GM19238 (cell line): Measurements from ENCODE around the gene KCND3.

Source experiments
- DNase-seq: peaks from one replicate; pipeline ENCODE4 v3.0.0; 2011; ENCODE audit warnings: low spot score; ENCODE audit not compliant: insufficient read length

KCND3 gene

GRCh38 chr1:111920221-111921024 is 69.0 kb downstream of the KCND3 start:
- DNase-seq: no peak

DNA sequence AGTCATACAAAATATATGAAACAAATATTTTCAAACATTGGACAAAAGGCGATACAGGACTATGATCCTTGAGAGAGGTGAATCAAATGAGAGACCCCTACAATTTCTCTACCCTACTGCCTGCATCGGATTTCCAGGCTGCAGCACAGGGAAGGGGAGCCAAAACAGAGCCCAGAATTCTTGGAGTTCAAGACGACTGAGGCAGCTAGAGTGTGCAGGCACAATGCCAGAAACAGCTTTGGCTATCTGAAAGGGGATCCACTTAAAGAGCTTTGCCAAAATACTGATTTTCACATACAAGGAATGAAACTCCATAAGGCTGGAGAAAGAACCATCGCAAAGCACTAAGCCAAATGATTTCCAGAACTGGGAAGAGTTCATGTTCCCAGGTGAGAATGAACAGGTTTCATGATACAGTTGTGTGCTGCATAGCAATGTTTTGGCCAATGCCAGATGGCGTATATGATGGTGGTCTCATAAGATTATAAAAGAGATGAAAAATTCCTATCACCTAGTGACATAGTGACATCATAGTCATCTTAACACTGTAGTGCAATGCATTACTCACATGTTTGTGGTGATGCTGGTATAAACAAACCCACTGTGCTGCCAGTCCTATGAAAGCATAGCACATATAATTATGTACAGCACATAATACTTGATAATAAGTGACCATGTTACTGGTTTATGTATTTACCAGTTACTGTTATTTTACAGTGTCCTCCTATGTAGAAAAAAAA is 77.5 kb downstream of the KCND3 start:
- no peak for DNase-seq

DNA sequence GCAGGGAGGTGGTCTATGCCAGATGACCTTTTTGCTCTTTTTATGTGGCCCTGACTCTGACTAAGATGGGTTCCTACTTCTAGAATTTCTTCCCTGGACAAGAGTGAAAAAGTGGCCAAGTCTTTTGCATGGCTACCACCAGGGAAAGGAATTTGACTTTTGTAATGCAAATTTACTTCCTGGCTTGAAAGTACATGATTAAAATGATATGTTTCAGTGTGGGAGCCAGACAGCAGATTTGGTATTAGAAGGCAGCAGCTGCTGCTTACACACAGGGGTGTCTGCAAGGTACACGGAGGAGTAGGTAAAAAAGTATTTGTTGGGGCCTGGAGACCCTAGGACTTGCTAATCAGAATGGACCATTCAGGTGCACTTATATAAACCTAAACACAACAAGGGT is 78.4 kb downstream of the KCND3 start:
- DNase-seq: no peak

DNA sequence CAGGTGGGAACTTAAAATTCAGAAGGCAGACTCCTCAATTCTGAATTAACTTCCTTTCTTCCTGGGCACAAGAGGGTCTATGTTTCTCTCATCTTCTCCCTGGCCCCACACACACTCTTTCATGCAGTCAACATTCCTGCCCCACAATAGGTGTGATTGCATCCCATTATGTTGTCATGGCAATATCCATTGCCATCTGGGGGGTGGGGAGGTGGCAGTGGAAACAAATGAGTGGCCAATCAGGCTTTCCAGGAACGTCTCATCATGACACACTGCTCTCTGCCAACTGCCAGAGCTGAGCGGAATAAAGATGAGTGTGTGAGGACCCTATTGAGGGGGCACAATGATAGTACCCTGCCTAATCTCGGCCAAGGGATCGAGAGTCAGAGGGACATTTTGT is 80.4 kb downstream of the KCND3 start:
- no peak for DNase-seq

- no peak for DNase-seq
Observed at GRCh38 chr1:111908011-111908621, 81.4 kb downstream of the KCND3 start.

GRCh38 chr1:111907321-111907720 is 82.1 kb downstream of the KCND3 start:
- no peak for DNase-seq

GRCh38 chr1:111906816-111907215 is 82.7 kb downstream of the KCND3 start:
- DNase-seq: no peak

GRCh38 chr1:111906111-111906510 is 83.4 kb downstream of the KCND3 start:
- no peak for DNase-seq

DNA sequence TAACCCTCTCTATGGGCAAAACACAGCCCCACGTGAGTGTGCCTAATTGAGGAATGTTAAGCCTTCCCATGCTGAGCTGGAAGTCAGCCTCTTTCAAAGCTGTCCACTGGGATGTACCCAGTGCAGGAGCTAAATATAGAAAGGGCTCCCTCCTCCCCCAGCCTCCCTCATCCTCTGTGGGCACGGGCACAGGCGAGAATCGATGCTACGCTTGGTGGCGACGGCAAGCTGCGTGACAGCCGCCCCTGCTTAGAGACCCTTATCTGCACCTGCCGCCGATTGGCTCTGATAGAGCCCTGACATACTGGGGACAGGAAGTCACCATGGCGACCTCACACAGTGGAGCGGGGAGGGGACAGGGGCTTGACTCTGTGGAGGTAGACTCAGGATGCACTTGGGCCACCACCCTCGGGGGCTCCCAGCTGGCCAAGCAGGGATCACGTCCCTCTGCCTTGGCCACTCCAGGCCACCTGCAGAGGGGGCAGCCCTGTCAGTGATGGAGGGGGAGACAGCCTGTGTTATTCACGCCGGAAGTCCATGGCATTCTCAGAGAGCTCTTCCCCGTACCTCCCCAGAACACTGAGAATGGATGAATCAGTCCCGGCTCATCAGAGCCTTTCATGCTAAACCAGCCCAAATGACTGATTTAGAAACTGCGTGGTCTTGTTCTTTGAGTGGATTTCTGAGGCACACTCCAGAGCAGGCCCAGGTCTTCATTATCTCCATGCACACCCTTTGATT is 84.8 kb downstream of the KCND3 start:
- no peak for DNase-seq

- no peak for DNase-seq
Observed at GRCh38 chr1:111903871-111904449, 85.5 kb downstream of the KCND3 start.

DNA sequence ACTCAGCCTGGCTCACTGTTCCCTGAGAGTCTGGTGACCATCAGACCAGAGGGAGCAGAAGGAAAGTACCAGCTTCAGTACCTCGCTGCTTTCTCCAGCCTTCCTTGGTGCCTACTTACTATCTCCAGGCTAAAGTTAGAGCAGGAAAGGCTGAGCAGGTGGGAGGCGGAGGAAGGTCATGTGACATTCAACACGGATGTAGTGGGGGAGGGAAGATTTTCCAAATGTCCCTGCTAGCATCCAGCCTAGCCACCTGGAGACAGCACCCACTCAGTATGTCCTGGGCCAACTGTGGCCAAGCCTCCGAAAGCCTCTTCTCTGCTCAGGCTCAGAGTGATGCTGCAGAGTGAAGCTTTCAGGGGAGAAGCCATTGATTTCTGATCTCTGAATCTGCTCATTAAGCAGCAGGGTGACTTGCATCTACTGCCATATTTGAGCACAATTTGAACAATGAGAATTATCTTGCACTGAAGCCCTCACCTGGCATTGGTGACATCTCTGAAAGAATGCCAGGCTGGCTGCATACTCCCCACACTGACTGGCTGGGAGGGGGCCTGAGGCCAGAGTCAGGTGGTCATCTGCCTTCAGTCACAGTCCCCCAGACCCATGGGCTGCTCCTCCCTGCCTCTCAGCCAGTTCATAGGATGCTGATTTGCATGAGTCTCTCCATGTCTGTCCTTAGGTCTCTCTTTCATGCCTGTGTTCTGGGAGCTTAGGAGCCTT is 86.2 kb downstream of the KCND3 start:
- no peak for DNase-seq

DNA sequence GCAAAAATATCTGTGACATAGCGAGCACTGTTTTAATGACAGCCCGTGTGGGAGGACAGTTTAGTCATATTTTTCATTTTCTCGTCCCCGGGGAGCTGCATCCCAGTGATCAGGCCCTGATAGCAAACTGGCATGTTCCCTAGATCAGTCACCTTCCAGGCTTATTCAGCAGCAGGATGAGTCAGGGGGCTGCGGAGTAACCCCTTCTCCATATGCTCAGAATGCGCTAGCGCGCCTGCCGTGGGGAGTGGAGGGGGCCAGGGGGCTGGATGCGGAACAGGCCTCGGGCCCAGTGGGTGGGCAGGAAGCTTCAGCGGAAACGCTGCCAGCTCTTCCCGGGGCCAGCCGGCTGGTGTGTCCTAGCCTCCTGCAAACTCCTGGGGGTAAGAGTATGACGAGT is 94.0 kb downstream of the KCND3 start:
- DNase-seq: no peak

- no peak for DNase-seq
Observed at GRCh38 chr1:111895017-111895416, 94.5 kb downstream of the KCND3 start.

DNA sequence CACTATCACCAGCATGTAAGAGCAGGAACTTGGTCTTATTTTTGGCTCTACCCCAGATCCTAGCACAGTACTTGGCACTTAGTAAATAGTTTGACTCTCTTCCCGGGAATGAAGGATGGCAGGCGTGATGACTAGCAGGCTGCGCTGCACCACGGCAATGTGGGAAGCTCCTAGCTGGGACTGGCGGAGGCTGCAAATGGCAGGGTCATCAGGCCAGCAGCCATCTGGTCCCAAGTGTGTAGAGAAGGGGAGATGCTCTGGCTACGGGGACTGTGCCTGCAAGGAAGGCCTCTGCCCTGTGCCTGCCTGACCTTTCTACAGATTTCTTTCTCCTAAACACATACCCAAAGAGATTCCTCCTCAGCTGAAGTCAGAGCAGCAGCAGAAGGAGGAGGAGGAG is 95.0 kb downstream of the KCND3 start:
- DNase-seq: no peak

- no peak for DNase-seq
Observed at GRCh38 chr1:111891566-111891965, 97.9 kb downstream of the KCND3 start.

DNA sequence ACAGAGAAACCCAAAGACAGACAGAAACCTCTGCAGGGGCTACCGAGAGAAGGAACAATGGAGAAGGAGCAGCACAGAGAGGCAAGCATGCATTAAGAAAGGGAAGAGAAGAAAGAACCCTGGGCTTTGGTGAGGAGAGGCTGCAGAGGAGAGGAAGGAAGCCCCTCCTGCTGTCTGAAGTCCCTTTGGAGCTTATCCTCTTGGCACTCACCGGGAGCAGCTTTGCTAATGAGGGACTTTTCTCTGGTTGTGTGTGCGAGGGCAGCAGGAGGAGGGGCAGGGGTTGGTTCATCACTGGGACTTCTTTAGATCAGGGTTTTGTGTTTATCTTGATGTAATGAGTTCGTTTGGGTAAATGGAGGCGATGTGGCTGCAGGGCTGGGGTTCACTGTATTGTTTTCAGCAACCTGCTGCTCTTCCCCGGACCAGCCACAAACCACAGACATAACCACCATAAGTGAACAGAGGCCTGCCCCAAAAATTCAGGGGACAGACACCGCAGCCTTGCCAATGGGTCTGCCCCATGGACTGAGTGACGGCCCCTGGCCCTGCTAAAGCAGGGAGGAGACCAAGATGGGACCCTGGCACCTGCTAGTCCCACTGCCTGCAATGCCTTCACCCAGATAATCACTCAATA is 100.6 kb downstream of the KCND3 start:
- no peak for DNase-seq

DNA sequence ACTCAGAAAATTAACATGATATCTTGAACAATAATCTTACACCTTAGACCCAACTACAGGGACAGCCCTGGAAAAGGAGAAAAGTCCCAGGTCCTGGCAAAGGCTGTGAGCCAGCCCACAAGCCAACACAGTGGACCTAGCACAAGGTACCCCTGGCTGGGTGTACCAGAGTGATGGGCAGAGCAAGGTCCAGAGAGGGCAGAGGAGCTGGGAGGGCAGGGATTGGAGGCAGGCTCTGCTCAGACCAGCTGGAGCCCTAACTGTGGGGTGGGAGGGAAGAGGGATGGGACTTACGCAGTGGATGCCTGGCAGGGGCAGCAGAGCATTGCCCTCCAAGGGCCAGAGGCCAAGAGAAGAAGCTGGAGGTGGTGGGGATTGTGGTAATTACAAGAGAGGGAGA is 101.6 kb downstream of the KCND3 start:
- DNase-seq: no peak

DNA sequence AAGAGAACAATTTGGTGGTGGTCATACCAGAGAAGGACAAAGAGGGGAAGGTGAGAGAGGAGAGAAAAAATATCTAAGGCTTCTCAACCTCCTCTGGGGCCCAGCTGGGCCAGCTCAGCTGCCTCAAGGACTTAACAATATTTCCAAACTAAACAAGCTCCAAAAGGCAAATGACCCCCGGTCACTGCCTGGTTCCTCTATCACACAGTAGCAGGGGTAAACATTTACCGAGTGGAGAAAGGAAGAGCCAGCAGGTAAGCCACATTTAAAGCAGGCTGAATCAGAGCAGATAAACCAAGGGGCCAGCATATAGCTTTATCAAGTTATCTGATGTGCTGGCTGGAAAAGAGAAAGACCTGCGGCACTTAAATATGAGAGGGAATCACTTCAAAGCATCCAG is 102.1 kb downstream of the KCND3 start:
- DNase-seq: no peak

GRCh38 chr1:111886741-111887140 is 102.7 kb downstream of the KCND3 start:
- DNase-seq: no peak

DNA sequence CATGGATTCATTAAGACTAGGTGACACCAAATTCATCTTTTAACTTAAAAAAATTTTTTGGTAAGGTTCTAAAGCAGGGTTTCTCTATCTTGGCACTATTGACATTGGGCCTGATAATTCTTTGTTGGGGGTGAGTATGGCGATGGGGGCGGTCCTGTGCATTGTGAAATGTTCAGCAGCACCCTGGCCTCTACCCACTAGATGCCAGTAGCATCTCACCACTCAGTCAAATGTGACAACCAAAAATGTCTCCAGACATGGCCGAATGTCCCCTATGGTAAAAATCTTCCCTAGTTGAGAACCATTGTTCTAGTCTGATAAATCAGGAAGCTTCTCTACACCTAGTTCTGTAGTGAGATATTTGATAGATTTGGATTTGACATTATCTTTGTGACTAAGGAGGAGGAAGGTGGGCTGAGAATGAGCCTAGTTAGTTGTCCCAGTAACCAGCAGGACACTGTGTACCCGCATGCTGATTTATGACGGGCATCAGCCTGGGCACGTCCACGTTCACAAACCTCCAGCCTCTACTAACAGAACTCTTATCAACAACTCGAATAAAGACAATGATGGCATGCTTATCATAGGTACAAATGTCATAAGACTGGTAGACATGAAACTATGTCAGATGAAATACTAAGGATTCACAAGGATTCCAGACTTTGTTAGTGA is 104.6 kb downstream of the KCND3 start:
- no peak for DNase-seq
